ENCODE measurements around the gene NOX5. TPM values are rescaled to one million over a fixed set of nuclear protein-coding genes. Genes with fewer than 3 reads are reported as not detected.

Gene NOX5
- total RNA-seq, 2 donors from 2014 or later, result 0.26 TPM; not detected in 1

- no peaks in the 10 kb centered on the region for H3K27me3 ChIP-seq
- no peaks in the 10 kb centered on the region for H3K9me3 ChIP-seq
- intact Hi-C loops (cut with DNase I), result no loop called here
- H3K4me1 ChIP-seq, result no peaks in the 10 kb centered on the region
- 59 to 63% methylated on average over 2 of the region's 2 CpGs for WGBS, 2 donors
- ATAC-seq (no peak), DNase-seq (no peak)
- H3K27ac ChIP-seq, result no peak overlapping the region
- H3K36me3 ChIP-seq (replicated peaks in 1 of 2; ENCODE audit: insufficient read depth in 1 of 2, low read depth in 2 of 2), result no peaks in the 10 kb centered on the region
- H3K4me3 ChIP-seq, result no peak overlapping the region
- no peak for TF ChIP-seq POLR2A (IDR thresholded peaks at IDR 0.05)
- TF ChIP-seq CTCF (IDR thresholded peaks at IDR 0.05), result no peak
Observed at GRCh38 chr15:69100821-69101220, 86.3 kb downstream of the NOX5 start.

- Histone ChIP-seq H3K36me3 (replicated peaks in 1 of 2; ENCODE audit: insufficient read depth in 1 of 2, low read depth in 2 of 2) (no peaks in the 10 kb centered on the region), H3K27ac (no peak overlapping the region), H3K9me3 (no peaks in the 10 kb centered on the region), H3K4me3 (no peak overlapping the region), H3K4me1 (no peaks in the 10 kb centered on the region), H3K27me3 (no peaks in the 10 kb centered on the region)
- intact Hi-C loops (cut with DNase I), result no loop called here
- ATAC-seq, result no peak
- no peak for TF ChIP-seq CTCF (IDR thresholded peaks at IDR 0.05)
- TF ChIP-seq POLR2A (IDR thresholded peaks at IDR 0.05), result no peak
- 66 to 79% methylated on average over 12 of the region's 12 CpGs for WGBS, 2 donors
- DNase-seq, result no peak
Observed at GRCh38 chr15:69104050-69104750, 89.7 kb downstream of the NOX5 start.

GRCh38 chr15:69105451-69105985 is 91.0 kb downstream of the NOX5 start:
- H3K9me3 ChIP-seq, result no peaks in the 10 kb centered on the region
- DNase-seq, result no peak
- 90 to 93% methylated on average over 3 of the region's 3 CpGs for WGBS, 2 donors

GRCh38 chr15:69107025-69107620 is 92.6 kb downstream of the NOX5 start:
- DNase-seq, result no peak
- Histone ChIP-seq H3K4me3 (no peak overlapping the region), H3K27ac (no peak overlapping the region), H3K9me3 (no peaks in the 10 kb centered on the region), H3K36me3 (replicated peaks in 1 of 2; ENCODE audit: insufficient read depth in 1 of 2, low read depth in 2 of 2) (no peaks in the 10 kb centered on the region), H3K27me3 (no peaks in the 10 kb centered on the region), H3K4me1 (no peaks in the 10 kb centered on the region)
- intact Hi-C loops (cut with DNase I), result no loop called here
- WGBS, 2 donors, result 55 to 59% methylated on average over 4 of the region's 4 CpGs
- no peak for ATAC-seq
- TF ChIP-seq POLR2A (IDR thresholded peaks at IDR 0.05) (no peak), CTCF (IDR thresholded peaks at IDR 0.05) (no peak)

More at GRCh38 chr15:69105451-69105985, 91.0 kb downstream of the NOX5 start:
- intact Hi-C loops (cut with DNase I), result no loop called here
- no peak for ATAC-seq
- no peaks in the 10 kb centered on the region for H3K27me3 ChIP-seq
- no peaks in the 10 kb centered on the region for H3K4me1 ChIP-seq
- H3K4me3 ChIP-seq, result no peak overlapping the region
- no peak for TF ChIP-seq CTCF (IDR thresholded peaks at IDR 0.05)
- no peak for TF ChIP-seq POLR2A (IDR thresholded peaks at IDR 0.05)
- no peak overlapping the region for H3K27ac ChIP-seq
- no peaks in the 10 kb centered on the region for H3K36me3 ChIP-seq (replicated peaks in 1 of 2; ENCODE audit: insufficient read depth in 1 of 2, low read depth in 2 of 2)

Other genes with a start within 250 kb of the NOX5 start
- gene ANP32A, start 193.8 kb upstream of the NOX5 start, total RNA-seq, result 10 to 100 TPM; 27.7 to 37.4 TPM
- gene SPESP1, start 84.2 kb upstream of the NOX5 start, total RNA-seq, result 1 to 10 TPM in 1 of 2 donors, not detected in 1; 2.1 TPM
- 1 to 10 TPM; 6.6 to 9.3 TPM for gene GLCE, start 145.9 kb downstream of the NOX5 start, total RNA-seq

All from body of pancreas (tissue), 4 donors.